ENCODE measurements around the gene HDAC3.

The HDAC3 gene

GRCh38 chr5:141654298-141654697 is 17.6 kb upstream of the HDAC3 start:
- POLR2A ChIA-PET = interaction anchor here (0.7 to 1.3 kb wide), 3 partner anchors 15 to 22 kb away, joined by 3 to 10 read pairs (median 5); partner anchors contain the start of genes HDAC3 and RELL2
- CTCF ChIA-PET = interaction anchor here (0.7 to 1.8 kb wide), 9 partner anchors 10 to 307 kb away, joined by 3 to 11 read pairs (median 5); partner anchors contain the start of genes DIAPH1 and PCDH12
- TF ChIP-seq, protein P1, sequence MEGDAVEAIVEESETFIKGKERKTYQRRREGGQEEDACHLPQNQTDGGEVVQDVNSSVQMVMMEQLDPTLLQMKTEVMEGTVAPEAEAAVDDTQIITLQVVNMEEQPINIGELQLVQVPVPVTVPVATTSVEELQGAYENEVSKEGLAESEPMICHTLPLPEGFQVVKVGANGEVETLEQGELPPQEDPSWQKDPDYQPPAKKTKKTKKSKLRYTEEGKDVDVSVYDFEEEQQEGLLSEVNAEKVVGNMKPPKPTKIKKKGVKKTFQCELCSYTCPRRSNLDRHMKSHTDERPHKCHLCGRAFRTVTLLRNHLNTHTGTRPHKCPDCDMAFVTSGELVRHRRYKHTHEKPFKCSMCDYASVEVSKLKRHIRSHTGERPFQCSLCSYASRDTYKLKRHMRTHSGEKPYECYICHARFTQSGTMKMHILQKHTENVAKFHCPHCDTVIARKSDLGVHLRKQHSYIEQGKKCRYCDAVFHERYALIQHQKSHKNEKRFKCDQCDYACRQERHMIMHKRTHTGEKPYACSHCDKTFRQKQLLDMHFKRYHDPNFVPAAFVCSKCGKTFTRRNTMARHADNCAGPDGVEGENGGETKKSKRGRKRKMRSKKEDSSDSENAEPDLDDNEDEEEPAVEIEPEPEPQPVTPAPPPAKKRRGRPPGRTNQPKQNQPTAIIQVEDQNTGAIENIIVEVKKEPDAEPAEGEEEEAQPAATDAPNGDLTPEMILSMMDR (IDR thresholded peaks at IDR 0.05; ENCODE audit: insufficient read depth, low read length, missing control alignments) = no peak
- no peak overlapping the region for H3K4me3 ChIP-seq (ENCODE audit: low read depth, low read length)
- DNase-seq (ENCODE audit: low read depth, low spot score) = peak; percentile 81

DNA sequence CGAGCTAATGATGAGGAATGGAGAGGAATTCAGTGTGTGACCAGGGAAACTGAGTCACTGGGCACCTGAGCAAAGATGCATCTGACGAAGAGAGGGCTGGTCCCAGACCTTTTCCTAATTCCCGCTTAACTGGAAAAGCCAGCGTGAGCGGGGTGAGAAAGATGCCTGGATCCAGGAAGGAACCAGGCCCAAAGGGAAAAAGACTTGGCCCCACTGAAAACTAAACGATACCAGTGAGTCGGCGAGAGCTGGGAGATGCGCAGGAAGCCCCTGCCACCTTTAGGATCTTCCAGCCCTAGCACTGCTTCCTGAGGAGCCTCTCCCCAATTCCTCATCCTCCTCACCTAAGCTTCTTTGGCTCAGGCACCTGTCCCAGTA is 15.1 kb upstream of the HDAC3 start:
- POLR2A ChIA-PET = interaction anchor here (0.7 to 1.2 kb wide), 3 partner anchors 9 to 59 kb away, joined by 3 read pairs; partner anchors contain the start of genes HDAC3 and RELL2
- TF ChIP-seq, protein P1 (IDR thresholded peaks at IDR 0.05; ENCODE audit: insufficient read depth, low read length, missing control alignments) = no peak
- CTCF ChIA-PET = interaction anchor here (1.2 to 2.2 kb wide), 6 partner anchors 9 to 60 kb away, joined by 3 to 15 read pairs (median 8); partner anchors contain the start of gene DIAPH1
- DNase-seq (ENCODE audit: low read depth, low spot score) = no peak
- H3K4me3 ChIP-seq (ENCODE audit: low read depth, low read length) = peak overlapping the region; percentile 81

DNA sequence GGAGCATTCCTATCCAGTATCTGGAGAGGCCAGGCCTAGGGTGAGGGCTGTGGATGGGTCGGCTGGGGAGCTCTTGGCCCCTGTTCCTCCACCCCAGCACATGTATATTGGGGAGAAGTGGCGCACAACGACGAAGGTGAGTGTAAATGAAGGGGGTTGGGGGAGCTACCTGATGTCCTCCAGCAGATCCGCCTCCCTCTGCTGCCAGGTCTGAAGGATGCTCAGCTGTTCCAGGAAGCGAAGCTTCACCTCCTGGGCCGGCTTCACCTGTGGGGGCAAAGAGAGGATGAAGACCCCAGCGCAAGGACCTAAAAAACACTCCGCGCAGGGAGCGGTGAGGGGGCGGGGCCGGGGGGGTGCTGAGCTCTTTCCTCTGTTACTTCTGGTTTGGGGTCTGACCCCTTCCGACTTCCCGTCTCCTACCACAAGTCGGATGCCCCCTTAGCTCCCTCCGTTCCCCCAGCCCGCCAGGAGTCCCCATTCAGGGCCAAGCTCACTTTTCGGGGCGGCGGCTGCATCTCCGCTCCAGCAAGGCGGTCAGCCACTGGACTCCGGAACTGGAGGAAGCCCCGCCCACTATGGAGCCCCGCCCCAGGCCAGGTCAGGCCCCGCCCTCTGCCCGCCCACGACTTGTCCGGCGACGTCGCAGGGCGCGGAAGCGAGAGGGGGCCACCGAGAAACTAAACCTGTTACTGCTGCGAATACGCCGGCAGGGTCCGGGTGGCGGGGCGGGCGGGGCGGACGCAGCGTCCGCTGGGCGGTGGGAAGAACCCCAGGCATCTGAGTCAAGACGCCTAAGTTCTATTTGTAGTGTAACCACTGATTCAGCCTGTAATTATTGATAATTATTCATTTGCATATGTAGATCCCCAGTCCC is 14.4 kb upstream of the HDAC3 start, which contains the start of gene FCHSD1:
FCHSD1 (minus strand) TSS at position 568 of the 877 bp plus-strand sequence; CDS start at position 518, 50 bp downstream.
- ChIA-PET CTCF (interaction anchor here (0.5 to 2.2 kb wide), 10 partner anchors 9 to 1407 kb away, joined by 3 to 15 read pairs (median 6); partner anchors contain the start of gene DIAPH1), POLR2A (interaction anchor here (0.5 to 1.2 kb wide), 3 partner anchors 8 to 273 kb away, joined by 3 to 4 read pairs (median 3); partner anchors contain the start of genes DELE1, HDAC3 and RELL2)
- H3K4me3 ChIP-seq (ENCODE audit: low read depth, low read length) = peak within 1 kb of the TSS; percentile 81
- TF ChIP-seq, protein P1 (IDR thresholded peaks at IDR 0.05; ENCODE audit: insufficient read depth, low read length, missing control alignments) = no peak
- DNase-seq (ENCODE audit: low read depth, low spot score) = no peak

GRCh38 chr5:141649972-141650371 is 13.3 kb upstream of the HDAC3 start:
- CTCF ChIA-PET = interaction anchor here (1.1 to 4.9 kb wide), 4 partner anchors 13 to 31 kb away, joined by 3 to 33 read pairs (median 7); partner anchors contain the start of genes DIAPH1, HDAC3 and RELL2
- TF ChIP-seq, protein P1 (IDR thresholded peaks at IDR 0.05; ENCODE audit: insufficient read depth, low read length, missing control alignments) = no peak

GRCh38 chr5:141649056-141649688 is 12.5 kb upstream of the HDAC3 start:
- ChIA-PET CTCF (interaction anchor here (1.1 to 4.9 kb wide), 3 partner anchors 12 to 30 kb away, joined by 3 to 33 read pairs (median 7); partner anchors contain the start of genes DIAPH1, HDAC3 and RELL2), POLR2A (interaction anchor here (0.6 to 1.4 kb wide), 2 partner anchors 12 to 153 kb away, joined by 3 to 4 read pairs; partner anchors contain the start of genes HDAC3 and RELL2)
- TF ChIP-seq, protein P1 (IDR thresholded peaks at IDR 0.05; ENCODE audit: insufficient read depth, low read length, missing control alignments) = no peak
- DNase-seq (ENCODE audit: low read depth, low spot score) = no peak
- no peak overlapping the region for H3K4me3 ChIP-seq (ENCODE audit: low read depth, low read length)

More at GRCh38 chr5:141649972-141650371, 13.3 kb upstream of the HDAC3 start:
- H3K4me3 ChIP-seq (ENCODE audit: low read depth, low read length) = peak overlapping the region; percentile 81
- no peak for DNase-seq (ENCODE audit: low read depth, low spot score)
- POLR2A ChIA-PET = no interaction called here
